ENCODE data around the gene PXYLP1.

GRCh38 chr3:141267629-141268028, 36.0 kb downstream of the PXYLP1 start:
- TF ChIP-seq, protein P1, sequence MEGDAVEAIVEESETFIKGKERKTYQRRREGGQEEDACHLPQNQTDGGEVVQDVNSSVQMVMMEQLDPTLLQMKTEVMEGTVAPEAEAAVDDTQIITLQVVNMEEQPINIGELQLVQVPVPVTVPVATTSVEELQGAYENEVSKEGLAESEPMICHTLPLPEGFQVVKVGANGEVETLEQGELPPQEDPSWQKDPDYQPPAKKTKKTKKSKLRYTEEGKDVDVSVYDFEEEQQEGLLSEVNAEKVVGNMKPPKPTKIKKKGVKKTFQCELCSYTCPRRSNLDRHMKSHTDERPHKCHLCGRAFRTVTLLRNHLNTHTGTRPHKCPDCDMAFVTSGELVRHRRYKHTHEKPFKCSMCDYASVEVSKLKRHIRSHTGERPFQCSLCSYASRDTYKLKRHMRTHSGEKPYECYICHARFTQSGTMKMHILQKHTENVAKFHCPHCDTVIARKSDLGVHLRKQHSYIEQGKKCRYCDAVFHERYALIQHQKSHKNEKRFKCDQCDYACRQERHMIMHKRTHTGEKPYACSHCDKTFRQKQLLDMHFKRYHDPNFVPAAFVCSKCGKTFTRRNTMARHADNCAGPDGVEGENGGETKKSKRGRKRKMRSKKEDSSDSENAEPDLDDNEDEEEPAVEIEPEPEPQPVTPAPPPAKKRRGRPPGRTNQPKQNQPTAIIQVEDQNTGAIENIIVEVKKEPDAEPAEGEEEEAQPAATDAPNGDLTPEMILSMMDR (IDR thresholded peaks at IDR 0.05), result no peak
- TF ChIP-seq POLR2A (IDR thresholded peaks at IDR 0.05), result no peak

Data from uterus (tissue), 2 donors.